HFF-Myc (cell line): Measurements from ENCODE around the gene LMTK3.
A peak's percentile ranks its signal among the peaks of the same experiment; 100 is the strongest.

Source experiments
- DNase-seq: peaks from one replicate; pipeline ENCODE4 v3.0.0-alpha.2; 2011; ENCODE audit warnings: low read depth; ENCODE audit errors: extremely low read depth
- H3K4me3 ChIP-seq: replicated peaks from 2 replicates; pipeline ENCODE4 v1.5.1; 2011; ENCODE audit warnings: low read depth, mild to moderate bottlenecking, control low read depth, low read length
- CTCF ChIP-seq: IDR thresholded peaks from 2 replicates; pipeline ENCODE4 v1.5.1; 2012; ENCODE audit warnings: mild to moderate bottlenecking, low read depth, low read length, control low read depth; ENCODE audit errors: missing control alignments

Gene LMTK3

DNA sequence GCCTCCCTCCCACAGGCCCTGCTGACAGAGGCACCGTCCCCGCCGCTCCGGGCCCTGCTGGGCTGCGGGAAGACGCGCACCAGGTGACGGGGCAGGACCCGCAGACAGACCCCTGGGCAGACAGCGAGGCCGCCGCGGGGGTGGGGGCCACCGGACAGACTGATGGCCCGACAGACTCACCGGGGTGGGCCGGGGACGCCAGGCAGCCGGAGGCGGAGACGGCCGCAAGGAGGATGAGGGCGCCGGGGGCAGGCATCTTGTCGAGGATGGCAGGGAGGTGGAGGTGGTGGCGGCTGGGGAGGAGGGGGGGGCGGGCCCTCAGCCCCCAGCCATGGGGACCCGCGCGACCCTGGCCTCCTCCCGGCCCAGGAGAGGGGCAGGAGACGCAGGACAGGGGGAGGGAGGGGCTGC is 309 bp downstream of the LMTK3 start:
- DNase-seq = no peak
- no peak overlapping the region for H3K4me3 ChIP-seq
- no peak for TF ChIP-seq CTCF

DNA sequence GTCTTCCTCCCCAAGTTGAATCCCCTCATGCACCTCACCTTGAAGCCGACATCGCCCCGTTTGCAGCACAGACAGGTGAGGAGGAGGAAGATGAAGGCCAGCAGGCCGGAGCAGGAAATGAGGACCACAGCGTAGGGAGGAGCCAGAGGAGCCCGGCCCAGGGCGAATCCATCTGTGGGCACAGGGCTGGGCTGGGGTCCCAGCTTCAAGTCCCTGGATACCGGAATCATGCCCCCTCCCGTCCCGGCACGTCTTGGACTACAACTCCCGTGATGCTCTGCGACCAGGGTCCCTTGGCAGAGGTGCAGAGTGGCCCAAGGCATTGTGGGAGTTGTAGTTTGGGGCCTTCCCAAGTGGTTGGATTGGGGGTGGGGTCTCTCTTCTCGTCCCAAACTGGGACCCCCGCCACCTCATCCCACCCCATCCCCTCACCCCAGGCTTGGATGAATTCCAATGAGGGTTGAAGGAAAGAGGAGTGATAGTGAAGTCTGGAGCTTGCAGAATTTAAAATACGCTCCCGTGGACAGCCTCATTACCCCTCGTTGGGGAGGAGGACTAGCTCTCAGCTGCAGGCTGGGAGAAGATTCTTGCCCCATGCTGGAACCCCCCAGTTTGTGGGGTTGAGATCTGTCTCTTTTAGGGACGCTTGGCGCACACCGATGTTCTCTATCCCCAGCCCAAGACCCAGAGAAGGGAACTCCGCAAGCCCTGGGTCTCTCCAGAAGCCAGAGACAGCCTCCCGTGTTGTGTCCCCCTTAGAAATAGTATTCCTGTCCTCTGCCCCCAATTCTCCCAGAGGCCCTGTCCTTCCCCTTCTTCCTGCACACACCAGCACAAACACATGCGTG is 990 bp downstream of the LMTK3 start:
- DNase-seq = no peak
- no peak for TF ChIP-seq CTCF
- H3K4me3 ChIP-seq = no peak overlapping the region

DNA sequence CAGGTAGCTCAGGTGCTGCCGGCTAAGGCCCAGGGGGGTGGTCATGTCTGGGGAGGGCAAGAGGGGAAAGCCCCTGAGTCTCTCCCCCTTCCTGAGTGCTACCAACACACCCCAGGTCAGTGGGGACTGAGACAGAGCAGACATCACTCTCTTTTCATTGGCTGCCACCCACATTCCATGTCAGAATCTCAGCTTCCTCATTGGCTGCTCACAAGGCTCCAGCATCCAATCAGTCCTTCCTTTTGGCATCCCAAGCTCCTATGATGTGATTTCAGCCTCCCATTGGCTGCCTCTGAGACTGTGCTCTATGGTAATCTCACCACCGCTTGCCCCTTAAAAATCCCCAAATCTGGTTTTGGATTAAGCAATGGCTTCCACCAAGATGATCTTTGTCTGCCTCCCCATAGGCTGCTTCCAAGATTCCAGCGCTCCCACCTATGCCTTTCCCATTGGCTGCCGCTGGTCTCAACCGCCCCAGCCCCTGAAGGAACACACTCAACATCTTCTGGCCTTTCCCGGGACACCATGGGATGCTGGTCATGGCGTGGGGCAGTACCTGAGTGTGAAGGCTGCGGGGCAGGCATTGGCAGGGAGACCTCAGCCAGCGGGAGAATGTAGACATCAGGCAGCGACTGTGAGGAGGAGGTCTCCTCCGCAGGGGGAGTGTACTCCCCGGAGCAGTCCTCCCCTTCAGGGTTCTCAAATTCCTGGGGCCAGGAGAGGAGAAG is 2.0 kb downstream of the LMTK3 start:
- no peak for DNase-seq
- no peak for TF ChIP-seq CTCF
- no peak overlapping the region for H3K4me3 ChIP-seq

DNA sequence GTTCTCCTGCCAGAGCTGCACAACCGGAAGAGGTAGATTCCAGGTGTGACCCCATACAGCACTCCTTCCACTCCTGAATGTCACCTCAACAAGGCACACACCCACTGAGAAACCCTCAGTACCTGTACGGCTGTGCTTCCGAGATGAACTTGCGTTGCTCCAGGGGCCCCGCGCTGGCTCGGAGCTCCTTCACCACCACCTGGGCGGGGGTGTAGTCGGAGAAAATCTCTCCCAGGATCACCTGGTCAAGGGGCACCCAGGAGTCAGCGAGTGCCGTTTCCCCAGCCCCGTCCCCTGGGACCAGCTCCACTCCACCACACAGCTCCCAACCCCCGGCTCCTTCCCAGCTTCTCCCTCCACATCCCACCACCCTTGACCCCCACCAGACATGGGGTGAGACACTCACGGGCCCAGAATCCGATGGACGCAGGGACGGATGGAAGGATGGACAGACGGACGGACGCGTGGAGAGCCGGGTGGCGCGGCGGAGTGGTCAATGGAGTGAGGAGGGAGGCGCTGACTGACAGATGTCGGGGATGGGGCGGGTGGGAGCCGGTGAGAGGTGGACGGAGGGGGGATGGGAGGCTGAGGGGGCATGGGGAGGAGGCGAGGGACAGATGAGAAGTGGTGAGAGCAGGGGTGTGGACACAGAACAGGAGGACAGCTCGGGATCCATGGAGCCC is 2.8 kb downstream of the LMTK3 start:
- no peak for DNase-seq
- no peak overlapping the region for H3K4me3 ChIP-seq
- no peak for TF ChIP-seq CTCF

GRCh38 chr19:48507911-48508439 is 3.7 kb downstream of the LMTK3 start:
- no peak for TF ChIP-seq CTCF

DNA sequence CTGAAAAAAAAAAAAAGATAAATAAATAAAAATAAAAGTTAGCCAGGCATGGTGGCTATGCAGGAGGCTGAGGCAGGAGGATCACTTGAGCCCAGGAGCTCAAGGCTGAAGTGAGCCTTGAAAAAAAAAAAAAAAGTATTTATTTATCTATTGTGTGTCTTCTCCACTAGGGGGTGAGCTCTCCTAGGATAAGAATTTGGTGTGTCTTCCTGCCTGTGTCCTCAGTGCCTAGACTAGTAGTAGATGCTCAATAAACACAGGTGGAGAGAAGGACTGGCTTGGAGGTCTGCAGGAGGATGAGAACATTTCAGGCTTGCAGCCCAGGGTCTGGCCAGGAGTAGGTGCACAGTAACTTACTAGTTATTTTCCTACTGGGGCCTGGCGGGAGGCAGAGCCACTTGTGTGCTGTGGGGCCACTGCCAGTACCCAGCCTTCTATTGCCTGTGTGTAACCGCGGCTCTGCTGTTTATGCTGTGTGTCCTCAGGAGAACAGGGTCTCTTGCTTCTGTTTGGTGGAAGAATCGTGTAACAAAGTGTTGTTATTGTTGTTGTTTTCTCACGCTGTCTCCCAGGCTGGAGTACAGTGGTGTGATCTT is 5.4 kb downstream of the LMTK3 start:
- peak; percentile 43 for TF ChIP-seq CTCF
- DNase-seq = no peak
- H3K4me3 ChIP-seq = no peak overlapping the region

More at GRCh38 chr19:48507911-48508439, 3.7 kb downstream of the LMTK3 start:
- DNase-seq = no peak
- H3K4me3 ChIP-seq = no peak overlapping the region
